ENCODE measurements around the gene PLA2G4B.

Gene PLA2G4B

DNA sequence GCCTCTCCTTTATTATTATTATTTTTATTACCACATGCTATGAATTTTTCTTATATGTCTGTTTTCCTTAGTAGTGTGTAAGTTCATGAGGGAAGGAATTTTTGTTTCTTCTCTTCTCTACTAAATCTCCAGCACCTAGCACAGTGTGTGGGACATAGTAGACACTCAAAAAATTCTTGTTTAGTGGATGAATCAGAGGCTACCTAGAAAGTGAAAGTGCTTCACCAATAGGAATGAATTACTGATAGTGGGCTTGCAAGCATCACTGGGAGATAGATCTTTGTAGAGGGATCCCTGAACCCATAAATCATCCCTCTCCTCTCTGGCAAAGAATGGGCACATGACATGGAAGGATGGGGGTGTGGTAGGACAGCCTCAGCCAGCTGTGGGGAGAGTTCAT lies 46.7 kb downstream of the PLA2G4B start:
- no peaks in the 10 kb centered on the region for H3K79me2 ChIP-seq (ENCODE audit: insufficient read depth, low read length)
- H3K4me2 ChIP-seq (ENCODE audit: low read depth, low read length, poor library complexity, severe bottlenecking) = no peak overlapping the region
- H3K9me2 ChIP-seq (replicated peaks; ENCODE audit: low read depth, low read length) = no peaks in the 10 kb centered on the region
- no peaks in the 10 kb centered on the region for H3K9me3 ChIP-seq (ENCODE audit: insufficient read depth, low read depth, low read length)
- TF ChIP-seq, protein P1, sequence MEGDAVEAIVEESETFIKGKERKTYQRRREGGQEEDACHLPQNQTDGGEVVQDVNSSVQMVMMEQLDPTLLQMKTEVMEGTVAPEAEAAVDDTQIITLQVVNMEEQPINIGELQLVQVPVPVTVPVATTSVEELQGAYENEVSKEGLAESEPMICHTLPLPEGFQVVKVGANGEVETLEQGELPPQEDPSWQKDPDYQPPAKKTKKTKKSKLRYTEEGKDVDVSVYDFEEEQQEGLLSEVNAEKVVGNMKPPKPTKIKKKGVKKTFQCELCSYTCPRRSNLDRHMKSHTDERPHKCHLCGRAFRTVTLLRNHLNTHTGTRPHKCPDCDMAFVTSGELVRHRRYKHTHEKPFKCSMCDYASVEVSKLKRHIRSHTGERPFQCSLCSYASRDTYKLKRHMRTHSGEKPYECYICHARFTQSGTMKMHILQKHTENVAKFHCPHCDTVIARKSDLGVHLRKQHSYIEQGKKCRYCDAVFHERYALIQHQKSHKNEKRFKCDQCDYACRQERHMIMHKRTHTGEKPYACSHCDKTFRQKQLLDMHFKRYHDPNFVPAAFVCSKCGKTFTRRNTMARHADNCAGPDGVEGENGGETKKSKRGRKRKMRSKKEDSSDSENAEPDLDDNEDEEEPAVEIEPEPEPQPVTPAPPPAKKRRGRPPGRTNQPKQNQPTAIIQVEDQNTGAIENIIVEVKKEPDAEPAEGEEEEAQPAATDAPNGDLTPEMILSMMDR (conservative IDR thresholded peaks at IDR 0.05; ENCODE audit: low read length) = no peak
- TF ChIP-seq EZH2phosphoT487 (IDR thresholded peaks at IDR 0.05; ENCODE audit: borderline replicate concordance) = no peak
- H4K20me1 ChIP-seq (ENCODE audit: insufficient read depth, low read length, poor library complexity, severe bottlenecking) = no peaks in the 10 kb centered on the region
- H3K4me1 ChIP-seq (ENCODE audit: insufficient read depth, low read length, poor library complexity, severe bottlenecking) = peaks cover 16% of the 10 kb centered on the region
- no peak overlapping the region for H3K9ac ChIP-seq (ENCODE audit: low read depth, low read length, poor library complexity, severe bottlenecking)
- no peaks in the 10 kb centered on the region for H3F3A ChIP-seq (ENCODE audit: low read depth)
- no peaks in the 10 kb centered on the region for H3K36me3 ChIP-seq (ENCODE audit: insufficient read depth, low read length)
- no peak overlapping the region for H3K4me3 ChIP-seq (ENCODE audit: low read length, poor library complexity, severe bottlenecking)
- no peaks in the 10 kb centered on the region for H3K27me3 ChIP-seq (ENCODE audit: insufficient read depth, low read length, poor library complexity, severe bottlenecking)
- no peak overlapping the region for H2AFZ ChIP-seq (ENCODE audit: low read length)

DNA sequence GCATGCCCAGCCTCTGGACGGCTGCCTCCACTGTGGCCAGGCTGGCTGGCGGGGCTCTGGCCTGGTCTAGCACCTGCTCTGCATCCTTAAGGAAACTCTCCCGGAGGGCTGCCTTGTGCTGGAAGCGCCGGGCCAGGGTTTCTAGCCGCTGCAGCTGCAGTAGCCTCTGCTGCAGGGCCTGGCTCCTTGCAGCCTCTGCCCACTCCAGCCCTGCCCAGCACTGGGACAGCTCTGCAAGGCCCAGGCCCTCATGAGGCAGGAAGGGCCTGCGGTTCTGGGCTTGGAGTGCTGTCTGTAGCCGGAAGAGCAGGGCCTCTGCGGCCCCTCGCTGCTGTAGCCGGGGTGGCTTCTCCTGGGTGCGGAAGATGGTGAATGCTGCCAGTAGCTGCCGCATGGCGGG lies 47.2 kb downstream of the PLA2G4B start:
- no peak overlapping the region for H3K4me2 ChIP-seq (ENCODE audit: low read depth, low read length, poor library complexity, severe bottlenecking)
- H3K9me3 ChIP-seq (ENCODE audit: insufficient read depth, low read depth, low read length) = no peaks in the 10 kb centered on the region
- H3K9ac ChIP-seq (ENCODE audit: low read depth, low read length, poor library complexity, severe bottlenecking) = no peak overlapping the region
- no peaks in the 10 kb centered on the region for H3K79me2 ChIP-seq (ENCODE audit: insufficient read depth, low read length)
- no peak overlapping the region for H3K4me3 ChIP-seq (ENCODE audit: low read length, poor library complexity, severe bottlenecking)
- no peak overlapping the region for H2AFZ ChIP-seq (ENCODE audit: low read length)
- no peaks in the 10 kb centered on the region for H3K27me3 ChIP-seq (ENCODE audit: insufficient read depth, low read length, poor library complexity, severe bottlenecking)
- H3K9me2 ChIP-seq (replicated peaks; ENCODE audit: low read depth, low read length) = no peaks in the 10 kb centered on the region
- H3F3A ChIP-seq (ENCODE audit: low read depth) = no peaks in the 10 kb centered on the region
- H4K20me1 ChIP-seq (ENCODE audit: insufficient read depth, low read length, poor library complexity, severe bottlenecking) = no peaks in the 10 kb centered on the region
- TF ChIP-seq, protein P1 (conservative IDR thresholded peaks at IDR 0.05; ENCODE audit: low read length) = no peak
- TF ChIP-seq EZH2phosphoT487 (IDR thresholded peaks at IDR 0.05; ENCODE audit: borderline replicate concordance) = no peak
- no peaks in the 10 kb centered on the region for H3K36me3 ChIP-seq (ENCODE audit: insufficient read depth, low read length)
- H3K4me1 ChIP-seq (ENCODE audit: insufficient read depth, low read length, poor library complexity, severe bottlenecking) = peaks cover 16% of the 10 kb centered on the region

DNA sequence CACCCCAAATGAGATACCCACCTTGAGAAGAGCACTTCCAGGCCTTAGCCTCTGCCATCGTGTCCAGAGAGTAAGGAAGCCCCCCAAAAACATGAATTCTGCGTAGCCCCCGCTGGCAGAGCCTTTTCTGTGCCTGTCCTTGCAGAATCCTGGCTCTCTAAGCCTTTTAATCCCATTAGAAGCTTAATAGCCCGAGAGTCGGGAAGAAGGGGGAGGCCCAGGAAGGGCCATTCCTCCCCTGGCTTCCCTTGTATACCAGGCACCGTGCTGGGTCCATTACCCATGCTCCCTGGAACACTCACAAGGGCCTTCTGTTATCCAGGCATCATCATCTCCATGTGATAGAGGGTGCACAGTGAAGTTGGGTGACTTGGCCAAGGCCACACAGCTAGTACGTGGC lies 48.1 kb downstream of the PLA2G4B start:
- Histone ChIP-seq H3K4me3 (ENCODE audit: low read length, poor library complexity, severe bottlenecking) (no peak overlapping the region), H3K4me1 (ENCODE audit: insufficient read depth, low read length, poor library complexity, severe bottlenecking) (peaks cover 16% of the 10 kb centered on the region), H2AFZ (ENCODE audit: low read length) (no peak overlapping the region), H3K36me3 (ENCODE audit: insufficient read depth, low read length) (no peaks in the 10 kb centered on the region), H3K9me3 (ENCODE audit: insufficient read depth, low read depth, low read length) (no peaks in the 10 kb centered on the region), H3K9ac (ENCODE audit: low read depth, low read length, poor library complexity, severe bottlenecking) (no peak overlapping the region), H4K20me1 (ENCODE audit: insufficient read depth, low read length, poor library complexity, severe bottlenecking) (no peaks in the 10 kb centered on the region), H3F3A (ENCODE audit: low read depth) (no peaks in the 10 kb centered on the region), H3K9me2 (replicated peaks; ENCODE audit: low read depth, low read length) (no peaks in the 10 kb centered on the region), H3K79me2 (ENCODE audit: insufficient read depth, low read length) (no peaks in the 10 kb centered on the region), H3K4me2 (ENCODE audit: low read depth, low read length, poor library complexity, severe bottlenecking) (no peak overlapping the region), H3K27me3 (ENCODE audit: insufficient read depth, low read length, poor library complexity, severe bottlenecking) (no peaks in the 10 kb centered on the region)
- TF ChIP-seq, protein P1 (conservative IDR thresholded peaks at IDR 0.05; ENCODE audit: low read length) = no peak
- no peak for TF ChIP-seq EZH2phosphoT487 (IDR thresholded peaks at IDR 0.05; ENCODE audit: borderline replicate concordance)
